K562 (cell line): ENCODE results near the gene DIS3L2.

ENCODE experiments used
- PHF8 ChIP-seq: fragments of 200-600 bp; sonication (generic); IDR thresholded peaks from 2 replicates; pipeline ENCODE4 v1.6.1; 2012; ENCODE audit warnings: mixed run types, mild to moderate bottlenecking, inconsistent platforms, low read length, moderate library complexity, borderline replicate concordance
- SMAD4 ChIP-seq: fragments of 250-450 bp; sonication (Bioruptor Pico); conservative IDR thresholded peaks from 2 replicates; pipeline ENCODE4 v1.8.0; 2021; ENCODE audit warnings: inconsistent platforms, mild to moderate bottlenecking, moderate library complexity
- SMARCA5 ChIP-seq: fragments of 450-650 bp; IDR thresholded peaks from 2 replicates; pipeline ENCODE4 v1.6.1; 2016
- SRF ChIP-seq, 2 experiments: fragments of 250-450, 450-650 bp in 1 of 2; sonication (Bioruptor Pico) in 1 of 2; sonication (generic) in 1 of 2; formaldehyde crosslinking; IDR thresholded peaks; 2 replicates each; pipeline versions ENCODE4 v1.5.0 to v1.5.1; 2020 to 2022; ENCODE audit warnings: mild to moderate bottlenecking in 1 of 2, missing genetic modification reagents in 1 of 2
- TAF1 ChIP-seq: IDR thresholded peaks from 2 replicates; pipeline ENCODE4 v1.6.1; 2011; ENCODE audit warnings: mild to moderate bottlenecking, low read length, moderate library complexity; ENCODE audit not compliant: insufficient read depth, control insufficient read depth, severe bottlenecking; ENCODE audit errors: extremely low read depth
- ZNF133 ChIP-seq: fragments of 250-450 bp; sonication (Bioruptor Pico); IDR thresholded peaks from 2 replicates; pipeline ENCODE4 v1.4.0; 2020; ENCODE audit warnings: mild to moderate bottlenecking
- TF ChIP-seq, protein P1 (sequence below), 2 experiments: fragments of 450-650 bp; IDR thresholded peaks; 2 replicates each; pipeline ENCODE4 v1.6.1; 2016
- TF ChIP-seq, protein P2 (sequence below), 2 experiments: fragments of 450-650 bp; formaldehyde crosslinking in 1 of 2; IDR thresholded peaks; 2 replicates each; pipeline versions ENCODE4 v1.4.0 to v1.6.1; 2014 to 2020; ENCODE audit warnings: mild to moderate bottlenecking in 2 of 2, borderline replicate concordance in 1 of 2, low read depth in 1 of 2

DNA sequence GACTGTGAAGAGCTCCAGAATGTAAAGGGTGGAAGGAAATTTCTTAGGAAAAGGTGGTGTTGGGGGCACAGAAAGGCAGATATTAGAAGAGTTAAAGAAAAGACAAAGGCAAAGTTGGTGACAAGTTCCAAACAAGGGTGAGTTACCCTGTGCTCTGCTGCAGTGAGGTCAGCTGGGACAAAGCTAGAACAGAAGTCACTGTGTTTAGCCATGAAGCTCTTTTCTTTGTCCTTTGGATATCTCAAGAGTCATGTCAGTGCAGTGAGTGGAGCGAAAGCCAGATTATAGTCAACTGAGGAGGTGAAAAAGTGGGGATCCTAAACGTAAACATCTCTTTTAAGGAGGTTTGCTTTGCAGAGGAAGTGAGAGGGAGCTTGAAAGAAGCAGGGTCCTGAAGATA is 229.3 kb downstream of the DIS3L2 start:
- TF ChIP-seq ZNF133 (CRISPR knock-in tag) (no peak), SMAD4 (CRISPR knock-in tag) (no peak), SRF (CRISPR knock-in tag; IDR thresholded peaks at IDR 0.05) (no peak), PHF8 (no peak), TAF1 (no peak), SMARCA5 (no peak)
- TF ChIP-seq, protein P1, sequence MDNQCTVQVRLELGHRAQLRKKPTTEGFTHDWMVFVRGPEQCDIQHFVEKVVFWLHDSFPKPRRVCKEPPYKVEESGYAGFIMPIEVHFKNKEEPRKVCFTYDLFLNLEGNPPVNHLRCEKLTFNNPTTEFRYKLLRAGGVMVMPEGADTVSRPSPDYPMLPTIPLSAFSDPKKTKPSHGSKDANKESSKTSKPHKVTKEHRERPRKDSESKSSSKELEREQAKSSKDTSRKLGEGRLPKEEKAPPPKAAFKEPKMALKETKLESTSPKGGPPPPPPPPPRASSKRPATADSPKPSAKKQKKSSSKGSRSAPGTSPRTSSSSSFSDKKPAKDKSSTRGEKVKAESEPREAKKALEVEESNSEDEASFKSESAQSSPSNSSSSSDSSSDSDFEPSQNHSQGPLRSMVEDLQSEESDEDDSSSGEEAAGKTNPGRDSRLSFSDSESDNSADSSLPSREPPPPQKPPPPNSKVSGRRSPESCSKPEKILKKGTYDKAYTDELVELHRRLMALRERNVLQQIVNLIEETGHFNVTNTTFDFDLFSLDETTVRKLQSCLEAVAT (IDR thresholded peaks at IDR 0.05) = no peak
- TF ChIP-seq, protein P2, sequence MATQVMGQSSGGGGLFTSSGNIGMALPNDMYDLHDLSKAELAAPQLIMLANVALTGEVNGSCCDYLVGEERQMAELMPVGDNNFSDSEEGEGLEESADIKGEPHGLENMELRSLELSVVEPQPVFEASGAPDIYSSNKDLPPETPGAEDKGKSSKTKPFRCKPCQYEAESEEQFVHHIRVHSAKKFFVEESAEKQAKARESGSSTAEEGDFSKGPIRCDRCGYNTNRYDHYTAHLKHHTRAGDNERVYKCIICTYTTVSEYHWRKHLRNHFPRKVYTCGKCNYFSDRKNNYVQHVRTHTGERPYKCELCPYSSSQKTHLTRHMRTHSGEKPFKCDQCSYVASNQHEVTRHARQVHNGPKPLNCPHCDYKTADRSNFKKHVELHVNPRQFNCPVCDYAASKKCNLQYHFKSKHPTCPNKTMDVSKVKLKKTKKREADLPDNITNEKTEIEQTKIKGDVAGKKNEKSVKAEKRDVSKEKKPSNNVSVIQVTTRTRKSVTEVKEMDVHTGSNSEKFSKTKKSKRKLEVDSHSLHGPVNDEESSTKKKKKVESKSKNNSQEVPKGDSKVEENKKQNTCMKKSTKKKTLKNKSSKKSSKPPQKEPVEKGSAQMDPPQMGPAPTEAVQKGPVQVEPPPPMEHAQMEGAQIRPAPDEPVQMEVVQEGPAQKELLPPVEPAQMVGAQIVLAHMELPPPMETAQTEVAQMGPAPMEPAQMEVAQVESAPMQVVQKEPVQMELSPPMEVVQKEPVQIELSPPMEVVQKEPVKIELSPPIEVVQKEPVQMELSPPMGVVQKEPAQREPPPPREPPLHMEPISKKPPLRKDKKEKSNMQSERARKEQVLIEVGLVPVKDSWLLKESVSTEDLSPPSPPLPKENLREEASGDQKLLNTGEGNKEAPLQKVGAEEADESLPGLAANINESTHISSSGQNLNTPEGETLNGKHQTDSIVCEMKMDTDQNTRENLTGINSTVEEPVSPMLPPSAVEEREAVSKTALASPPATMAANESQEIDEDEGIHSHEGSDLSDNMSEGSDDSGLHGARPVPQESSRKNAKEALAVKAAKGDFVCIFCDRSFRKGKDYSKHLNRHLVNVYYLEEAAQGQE (IDR thresholded peaks at IDR 0.05; ENCODE audit: borderline replicate concordance) = no peak
- TF ChIP-seq, protein P2 (CRISPR knock-in tag; IDR thresholded peaks at IDR 0.05; ENCODE audit: low read depth) = no peak
